KMS-11 (cell line): ENCODE data around the gene CRB2.

Source experiments
- H2AFZ ChIP-seq: fragments of 200-600 bp; sonication (generic); 2 replicates; pipeline ENCODE4 v1.6.1; 2016; ENCODE audit warnings: antibody characterized with exemption, mixed run types, low read depth
- H3K27ac ChIP-seq: fragments of 200-600 bp; sonication (generic); 2 replicates; pipeline ENCODE4 v1.6.1; 2016; ENCODE audit warnings: mild to moderate bottlenecking, mixed run types
- H3K27me3 ChIP-seq: fragments of 200-600 bp; sonication (generic); 2 replicates; pipeline ENCODE4 v1.6.1; 2017; ENCODE audit warnings: mild to moderate bottlenecking, low read depth, mixed run types, moderate library complexity; ENCODE audit not compliant: insufficient read depth
- H3K36me3 ChIP-seq: fragments of 200-600 bp; sonication (generic); 2 replicates; pipeline ENCODE4 v1.6.1; 2017; ENCODE audit warnings: mild to moderate bottlenecking, mixed run types; ENCODE audit not compliant: insufficient read depth
- H3K4me1 ChIP-seq: fragments of 200-600 bp; sonication (generic); 2 replicates; pipeline ENCODE4 v1.6.1; 2016; ENCODE audit warnings: mild to moderate bottlenecking, low read depth, mixed run types; ENCODE audit not compliant: poor library complexity, severe bottlenecking
- H3K4me2 ChIP-seq: fragments of 200-600 bp; sonication (generic); 2 replicates; pipeline ENCODE4 v1.7.0; 2016; ENCODE audit warnings: mild to moderate bottlenecking, mixed run types
- H3K4me3 ChIP-seq: fragments of 200-600 bp; sonication (generic); IDR thresholded peaks from 2 replicates; pipeline ENCODE4 v1.6.1; 2017; ENCODE audit warnings: low read depth, low read length, mixed read lengths; ENCODE audit not compliant: insufficient read depth
- H3K79me2 ChIP-seq: fragments of 200-600 bp; sonication (generic); 2 replicates; pipeline ENCODE4 v1.6.1; 2016; ENCODE audit warnings: low read depth, mixed run types; ENCODE audit not compliant: insufficient read depth
- H3K9ac ChIP-seq: fragments of 200-600 bp; sonication (generic); 2 replicates; pipeline ENCODE4 v1.6.1; 2016; ENCODE audit warnings: mild to moderate bottlenecking, mixed run types
- H4K20me1 ChIP-seq: fragments of 200-600 bp; sonication (generic); 2 replicates; pipeline ENCODE4 v1.6.1; 2016; ENCODE audit warnings: mild to moderate bottlenecking, mixed run types; ENCODE audit not compliant: insufficient read depth
- CTCF ChIP-seq: fragments of 200-600 bp; sonication (generic); conservative IDR thresholded peaks from 2 replicates; pipeline ENCODE4 v1.6.1; 2017; ENCODE audit warnings: low read depth, mild to moderate bottlenecking, antibody characterized with exemption, low read length, moderate library complexity, mixed read lengths

CRB2 gene

GRCh38 chr9:123426406-123426805, 70.4 kb downstream of the CRB2 start:
- Histone ChIP-seq H3K36me3 (no peaks in the 10 kb centered on the region), H3K4me2 (no peak overlapping the region), H3K4me1 (peaks cover 7% of the 10 kb centered on the region), H2AFZ (no peak overlapping the region), H3K27me3 (no peaks in the 10 kb centered on the region), H3K9ac (no peak overlapping the region), H4K20me1 (no peaks in the 10 kb centered on the region), H3K27ac (no peak overlapping the region), H3K79me2 (no peaks in the 10 kb centered on the region), H3K4me3 (no peak overlapping the region)
- TF ChIP-seq CTCF = no peak
